ENCODE results near the gene TMC8. TPM values are rescaled to one million over a fixed set of nuclear protein-coding genes. Genes with fewer than 3 reads are reported as not detected.

The TMC8 gene
- total RNA-seq, 6 donors from 2014 or later, result 10.8 to 65.0 (median 33.8) TPM

- Histone ChIP-seq H3K9me3 (no peaks in the 10 kb centered on the region), H3K36me3 (peaks cover 16 to 94% (median 75%) of the 10 kb centered on the region in 4 donors), H3K4me1 (no peaks in the 10 kb centered on the region), H3K27ac (no peak overlapping the region), H3K27me3 (no peaks in the 10 kb centered on the region), H3K4me3 (no peak overlapping the region)
- TF ChIP-seq CTCF (IDR thresholded peaks at IDR 0.05) (no peak), EP300 (IDR thresholded peaks at IDR 0.05) (no peak), POLR2A (IDR thresholded peaks at IDR 0.05) (no peak), POLR2AphosphoS5 (IDR thresholded peaks at IDR 0.05) (no peak)
- no peak for DNase-seq
- ATAC-seq (ENCODE audit: low FRiP score in 2 of 2), result no peak
- WGBS, 2 donors, result 92 to 96% methylated on average over 9 of the region's 9 CpGs
These were observed 34.5 kb upstream of the TMC8 start for GRCh38 chr17:78096093-78096492.

GRCh38 chr17:78101112-78101511 lies 29.5 kb upstream of the TMC8 start:
- DNase-seq, result no peak
- no peak for TF ChIP-seq POLR2A (IDR thresholded peaks at IDR 0.05)
- TF ChIP-seq POLR2AphosphoS5 (IDR thresholded peaks at IDR 0.05), result no peak
- no peak for TF ChIP-seq EP300 (IDR thresholded peaks at IDR 0.05)
- TF ChIP-seq CTCF (IDR thresholded peaks at IDR 0.05), result no peak
- no peaks in the 10 kb centered on the region for H3K27me3 ChIP-seq
- no peaks in the 10 kb centered on the region for H3K9me3 ChIP-seq
- H3K27ac ChIP-seq, result no peak overlapping the region
- peaks cover 0 to 3% (median 0%) of the 10 kb centered on the region in 4 donors for H3K4me1 ChIP-seq
- 87 to 92% methylated on average over 5 of the region's 5 CpGs for WGBS, 2 donors
- ATAC-seq (ENCODE audit: low FRiP score in 2 of 2), result no peak
- peaks cover 6 to 80% (median 58%) of the 10 kb centered on the region in 4 donors for H3K36me3 ChIP-seq
- no peak overlapping the region for H3K4me3 ChIP-seq

GRCh38 chr17:78101542-78101941 lies 29.0 kb upstream of the TMC8 start:
- peaks cover 5 to 75% (median 54%) of the 10 kb centered on the region in 4 donors for H3K36me3 ChIP-seq
- ATAC-seq (ENCODE audit: low FRiP score in 2 of 2), result no peak
- 95 to 96% methylated on average over 10 of the region's 10 CpGs for WGBS, 2 donors

GRCh38 chr17:78103311-78103710 lies 27.3 kb upstream of the TMC8 start:
- H3K36me3 ChIP-seq, result peaks cover 4 to 59% (median 46%) of the 10 kb centered on the region in 4 donors
- H3K27me3 ChIP-seq, result no peaks in the 10 kb centered on the region
- H3K27ac ChIP-seq, result no peak overlapping the region
- WGBS, 2 donors, result 80 to 85% methylated on average over 2 to 4 of the region's 4 CpGs
- no peaks in the 10 kb centered on the region for H3K9me3 ChIP-seq
- H3K4me3 ChIP-seq, result no peak overlapping the region
- no peak for ATAC-seq (ENCODE audit: low FRiP score in 2 of 2)
- H3K4me1 ChIP-seq, result peaks cover 0 to 3% (median 0%) of the 10 kb centered on the region in 4 donors
- no peak for DNase-seq
- TF ChIP-seq EP300 (IDR thresholded peaks at IDR 0.05) (no peak), CTCF (IDR thresholded peaks at IDR 0.05) (no peak), POLR2AphosphoS5 (IDR thresholded peaks at IDR 0.05) (no peak), POLR2A (IDR thresholded peaks at IDR 0.05) (no peak)

More at GRCh38 chr17:78101542-78101941, 29.0 kb upstream of the TMC8 start:
- DNase-seq, result no peak
- TF ChIP-seq EP300 (IDR thresholded peaks at IDR 0.05), result no peak
- Histone ChIP-seq H3K27me3 (no peaks in the 10 kb centered on the region), H3K4me1 (peaks cover 0 to 3% (median 0%) of the 10 kb centered on the region in 4 donors), H3K4me3 (no peak overlapping the region), H3K27ac (no peak overlapping the region), H3K9me3 (no peaks in the 10 kb centered on the region)

- TF ChIP-seq POLR2AphosphoS5 (IDR thresholded peaks at IDR 0.05) (no peak), EP300 (IDR thresholded peaks at IDR 0.05) (no peak), POLR2A (IDR thresholded peaks at IDR 0.05) (no peak), CTCF (IDR thresholded peaks at IDR 0.05) (no peak)
- Histone ChIP-seq H3K4me3 (no peak overlapping the region), H3K36me3 (peaks cover 0 to 60% (median 48%) of the 10 kb centered on the region in 4 donors), H3K27me3 (no peaks in the 10 kb centered on the region), H3K9me3 (no peaks in the 10 kb centered on the region), H3K27ac (no peak overlapping the region), H3K4me1 (peaks cover 0 to 3% (median 0%) of the 10 kb centered on the region in 4 donors)
- DNase-seq (peak in 1 of 2 donors; percentile 80), ATAC-seq (ENCODE audit: low FRiP score in 2 of 2) (peak in 1 of 2 donors; percentile 19)
- WGBS, 2 donors, result 94 to 96% methylated on average over 17 to 28 of the region's 28 CpGs
These were observed 26.0 kb upstream of the TMC8 start for GRCh38 chr17:78104540-78104941.

Measured in upper lobe of left lung (tissue), 6 donors.